Activated naive CD8-positive, alpha-beta T cell treated with anti-CD3 and anti-CD28 coated beads, Interleukin-2, amount 50 U/mL, for 24 hours (primary cell): ENCODE measurements around the gene HCRT.
A peak's percentile ranks its signal among the peaks of the same experiment; 100 is the strongest.
"Not testable (repeated sequence)": the region's sequence is repeated elsewhere in the genome, so short reads cannot be mapped to it uniquely, and the experiment has no call there.

ENCODE experiments used
- ATAC-seq: fragments of 150-1000 bp; cut with Tn5 transposase; one replicate; pipeline ENCODE4 v1.10.0; 2021
- DNase-seq: peaks from one replicate; pipeline ENCODE4 v3.0.0; 2021
- H3K27ac Mint-ChIP-seq: one replicate; pipeline ENCODE4 v1.8.0; 2021; ENCODE audit warnings: mild to moderate bottlenecking, mixed read lengths
- H3K27me3 Mint-ChIP-seq: one replicate; pipeline ENCODE4 v1.8.0; 2021; ENCODE audit warnings: mixed read lengths
- H3K36me3 Mint-ChIP-seq: one replicate; pipeline ENCODE4 v1.8.0; 2021; ENCODE audit warnings: low read depth, mixed read lengths
- H3K4me1 Mint-ChIP-seq: one replicate; pipeline ENCODE4 v1.8.0; 2021; ENCODE audit warnings: mixed read lengths
- H3K4me3 Mint-ChIP-seq: one replicate; pipeline ENCODE4 v1.8.0; 2021; ENCODE audit warnings: mild to moderate bottlenecking, moderate library complexity, mixed read lengths
- H3K9me3 Mint-ChIP-seq: one replicate; pipeline ENCODE4 v1.8.0; 2021; ENCODE audit warnings: mixed read lengths

The HCRT gene

DNA sequence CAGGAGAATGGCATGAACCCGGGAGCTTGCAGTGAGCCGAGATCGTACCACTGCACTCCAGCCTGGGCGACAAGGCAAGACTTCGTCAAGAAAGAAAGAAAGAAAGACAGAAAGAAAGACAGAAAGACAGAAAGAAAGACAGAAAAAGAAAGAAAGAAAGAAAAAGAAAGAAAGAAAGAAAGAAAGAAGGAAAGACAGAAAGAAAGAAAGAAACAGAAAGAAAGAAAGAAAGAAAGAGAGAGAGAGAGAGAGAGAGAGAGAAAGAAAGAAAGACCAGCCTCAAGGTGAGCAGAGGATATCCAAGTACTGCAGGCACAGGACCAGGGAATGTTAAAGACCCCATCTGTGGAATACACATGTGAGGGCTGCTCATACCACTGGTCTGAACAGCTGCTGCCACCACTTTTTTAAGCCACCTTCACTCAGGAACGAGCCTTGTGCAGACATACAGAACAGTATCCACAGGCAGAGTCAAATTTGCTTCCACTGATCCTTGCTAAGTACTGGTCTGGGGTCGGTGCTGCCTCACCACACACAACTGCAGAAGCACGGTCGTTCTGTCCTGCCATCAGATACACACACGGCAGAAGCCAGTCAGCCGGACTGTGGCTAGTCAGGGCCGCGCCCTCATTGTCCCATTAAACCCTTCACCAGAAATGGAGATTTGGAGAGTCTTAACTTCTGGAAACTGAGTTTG is 38.2 kb downstream of the HCRT start:
- no peak overlapping the region for H3K27ac Mint-ChIP-seq
- peaks cover 19% of the 10 kb centered on the region for H3K36me3 Mint-ChIP-seq
- peaks cover 16% of the 10 kb centered on the region for H3K4me1 Mint-ChIP-seq

DNA sequence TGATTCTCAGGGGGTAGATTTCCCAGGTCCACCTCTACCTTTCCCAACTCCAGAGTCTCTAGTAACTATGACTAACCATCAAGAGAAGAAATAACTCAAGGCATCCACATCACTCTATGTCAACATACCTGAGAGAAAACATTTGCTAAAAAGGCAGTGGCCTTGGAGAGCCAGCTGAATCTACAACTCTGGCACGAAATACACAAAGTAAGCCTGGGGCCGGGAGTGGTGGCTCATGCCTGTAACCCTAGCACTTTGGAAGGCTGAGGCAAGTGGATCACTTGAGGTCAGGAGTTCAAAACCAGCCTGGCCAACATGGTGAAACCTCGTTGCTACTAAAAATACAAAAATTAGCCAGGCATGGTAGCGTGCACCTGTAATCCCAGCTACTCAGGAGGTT is 42.1 kb downstream of the HCRT start:
- not testable (repeated sequence) for H3K9me3 Mint-ChIP-seq, H3K27me3 Mint-ChIP-seq, ATAC-seq, H3K27ac Mint-ChIP-seq, DNase-seq, H3K4me3 Mint-ChIP-seq
- peaks cover 27% of the 10 kb centered on the region for H3K36me3 Mint-ChIP-seq
- H3K4me1 Mint-ChIP-seq, result peaks cover 13% of the 10 kb centered on the region

More for the DNA sequence above, 38.2 kb downstream of the HCRT start:
- ATAC-seq (no peak), DNase-seq (no peak)
- no peaks in the 10 kb centered on the region for H3K9me3 Mint-ChIP-seq
- H3K27me3 Mint-ChIP-seq, result no peaks in the 10 kb centered on the region
- no peak overlapping the region for H3K4me3 Mint-ChIP-seq

DNA sequence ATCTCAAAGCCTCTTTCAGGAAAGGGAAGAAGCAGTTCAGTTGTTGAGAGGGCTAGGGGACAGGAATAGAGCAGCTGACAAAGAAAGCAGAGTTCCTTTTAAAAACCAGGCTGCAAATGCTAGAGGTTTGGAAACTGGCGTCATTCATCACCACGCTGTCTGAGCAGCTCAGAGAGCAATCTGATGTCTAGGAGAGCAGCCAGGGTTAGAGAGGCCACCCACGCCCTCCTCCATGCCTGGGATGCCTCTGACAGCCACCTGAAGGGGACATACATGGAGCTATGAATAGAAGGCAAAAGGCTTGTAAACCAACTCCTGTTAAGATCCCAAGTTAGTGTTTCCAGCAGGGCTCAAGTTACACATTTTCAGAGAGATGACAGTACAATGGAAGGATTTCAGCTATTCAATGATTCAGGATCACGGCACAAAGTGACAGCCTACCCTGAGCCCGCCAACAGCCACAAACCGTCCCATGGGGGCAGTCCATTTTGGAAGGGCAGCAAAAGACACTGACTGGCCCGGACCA is 42.8 kb downstream of the HCRT start:
- Mint-ChIP-seq H3K27ac (no peak overlapping the region), H3K4me1 (peaks cover 13% of the 10 kb centered on the region), H3K4me3 (no peak overlapping the region), H3K36me3 (peaks cover 25% of the 10 kb centered on the region), H3K9me3 (no peaks in the 10 kb centered on the region), H3K27me3 (no peaks in the 10 kb centered on the region)
- ATAC-seq (no peak), DNase-seq (no peak)

DNA sequence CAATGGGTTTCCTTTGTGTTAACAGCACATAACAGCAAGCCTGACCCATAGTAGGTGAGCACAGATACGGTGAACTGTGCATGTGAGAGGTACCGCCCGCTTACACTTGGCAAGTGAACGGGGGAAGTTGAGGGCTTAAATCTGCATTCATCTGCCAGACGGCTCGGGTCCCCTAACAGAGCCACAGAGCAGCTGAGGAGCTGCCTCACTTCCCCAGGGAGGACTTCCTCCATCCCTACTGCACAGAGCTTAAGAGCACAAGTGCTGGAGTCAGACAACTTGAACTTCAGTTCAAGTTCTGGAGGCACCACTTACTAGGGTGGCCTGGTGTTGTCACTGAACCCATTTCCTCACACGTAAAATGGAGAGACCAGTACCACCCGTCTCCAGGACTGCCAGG is 43.9 kb downstream of the HCRT start:
- Mint-ChIP-seq H3K27ac (no peak overlapping the region), H3K4me3 (no peak overlapping the region), H3K27me3 (no peaks in the 10 kb centered on the region), H3K4me1 (peaks cover 17% of the 10 kb centered on the region), H3K9me3 (no peaks in the 10 kb centered on the region), H3K36me3 (peaks cover 25% of the 10 kb centered on the region)
- no peak for DNase-seq
- no peak for ATAC-seq

DNA sequence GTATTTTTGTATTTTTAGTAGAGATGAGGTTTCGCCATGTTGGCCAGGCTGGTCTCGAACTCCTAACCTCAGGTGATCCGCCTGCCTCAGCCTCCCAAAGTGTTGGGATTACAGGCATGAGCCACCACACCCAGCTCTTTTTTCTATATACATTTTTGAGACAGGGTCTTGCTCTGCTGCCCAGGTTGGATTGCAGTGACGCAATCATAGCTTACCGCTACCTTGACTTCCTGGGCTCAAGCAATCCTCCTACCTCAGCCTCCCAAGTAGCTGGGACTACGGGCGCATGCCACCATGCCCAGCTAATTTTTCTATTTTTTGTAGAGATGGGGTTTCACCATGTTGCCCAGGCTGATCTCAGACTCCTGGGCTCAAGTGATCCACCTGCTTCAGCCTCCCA is 44.6 kb downstream of the HCRT start:
- not testable (repeated sequence) for ATAC-seq, H3K9me3 Mint-ChIP-seq, H3K27ac Mint-ChIP-seq, DNase-seq, H3K4me3 Mint-ChIP-seq, H3K27me3 Mint-ChIP-seq
- H3K36me3 Mint-ChIP-seq, result peaks cover 23% of the 10 kb centered on the region
- peaks cover 24% of the 10 kb centered on the region for H3K4me1 Mint-ChIP-seq

DNA sequence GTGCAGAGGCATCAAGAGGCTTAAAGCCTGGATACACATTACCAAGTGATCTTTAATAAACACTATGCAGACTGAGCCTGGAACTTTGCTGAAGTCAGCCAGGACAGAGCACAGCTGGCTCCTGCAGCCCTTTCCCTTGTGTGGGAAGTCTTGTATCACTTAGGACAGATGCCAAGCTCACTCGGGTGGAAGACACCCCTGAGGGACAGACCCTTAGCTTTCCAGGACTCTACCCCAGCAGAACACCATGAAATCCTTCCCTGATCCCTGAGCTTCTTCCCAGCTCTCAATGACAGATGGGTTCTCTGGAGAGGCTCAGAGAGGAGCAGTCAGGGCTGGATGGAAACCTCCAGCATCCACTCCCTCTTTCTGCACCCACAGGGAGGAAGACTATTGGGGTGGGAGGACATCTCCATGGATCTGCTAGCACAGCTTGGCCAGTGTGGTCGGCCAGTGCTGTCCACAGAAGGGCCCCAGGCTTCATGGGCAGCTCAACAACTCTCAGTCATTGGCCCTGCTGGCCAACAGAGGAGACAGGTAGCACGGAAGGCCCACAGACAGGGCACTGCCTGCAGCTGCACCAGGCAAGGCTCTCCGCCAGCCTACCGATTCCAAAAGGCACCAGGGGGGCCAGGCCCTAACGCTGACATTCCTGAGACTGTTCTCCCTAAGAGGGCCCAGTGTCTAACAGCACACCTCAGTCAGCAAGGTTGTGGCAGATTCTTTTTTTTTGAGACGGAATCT is 46.3 kb downstream of the HCRT start:
- ATAC-seq (no peak), DNase-seq (no peak)
- Mint-ChIP-seq H3K9me3 (no peaks in the 10 kb centered on the region), H3K27ac (no peak overlapping the region), H3K4me1 (peaks cover 37% of the 10 kb centered on the region), H3K36me3 (peaks cover 22% of the 10 kb centered on the region), H3K27me3 (no peaks in the 10 kb centered on the region), H3K4me3 (no peak overlapping the region)

DNA sequence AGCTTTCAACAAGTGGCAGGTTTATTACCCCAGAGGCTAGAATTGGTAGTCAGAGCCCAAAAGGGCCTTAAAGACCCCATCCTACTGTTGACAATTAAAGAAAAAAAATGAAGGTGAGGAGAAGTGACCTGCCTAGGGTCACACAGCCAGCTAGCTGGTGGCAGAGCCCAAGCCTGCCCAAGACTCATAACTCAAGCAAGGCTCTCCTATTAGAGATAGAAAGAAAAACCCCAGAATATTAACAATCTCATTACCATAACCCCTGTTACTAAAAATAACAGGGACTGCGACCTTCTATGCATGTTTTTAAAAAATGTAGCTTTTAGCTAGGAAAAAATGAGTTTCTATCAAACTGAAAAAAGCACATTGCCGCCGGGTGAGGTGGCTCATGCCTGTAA is 48.6 kb downstream of the HCRT start:
- H3K9me3 Mint-ChIP-seq, result no peaks in the 10 kb centered on the region
- no peak overlapping the region for H3K27ac Mint-ChIP-seq
- DNase-seq, result no peak
- H3K4me3 Mint-ChIP-seq, result no peak overlapping the region
- H3K4me1 Mint-ChIP-seq, result peaks cover 50% of the 10 kb centered on the region
- H3K36me3 Mint-ChIP-seq, result peaks cover 12% of the 10 kb centered on the region
- no peak for ATAC-seq
- no peaks in the 10 kb centered on the region for H3K27me3 Mint-ChIP-seq

DNA sequence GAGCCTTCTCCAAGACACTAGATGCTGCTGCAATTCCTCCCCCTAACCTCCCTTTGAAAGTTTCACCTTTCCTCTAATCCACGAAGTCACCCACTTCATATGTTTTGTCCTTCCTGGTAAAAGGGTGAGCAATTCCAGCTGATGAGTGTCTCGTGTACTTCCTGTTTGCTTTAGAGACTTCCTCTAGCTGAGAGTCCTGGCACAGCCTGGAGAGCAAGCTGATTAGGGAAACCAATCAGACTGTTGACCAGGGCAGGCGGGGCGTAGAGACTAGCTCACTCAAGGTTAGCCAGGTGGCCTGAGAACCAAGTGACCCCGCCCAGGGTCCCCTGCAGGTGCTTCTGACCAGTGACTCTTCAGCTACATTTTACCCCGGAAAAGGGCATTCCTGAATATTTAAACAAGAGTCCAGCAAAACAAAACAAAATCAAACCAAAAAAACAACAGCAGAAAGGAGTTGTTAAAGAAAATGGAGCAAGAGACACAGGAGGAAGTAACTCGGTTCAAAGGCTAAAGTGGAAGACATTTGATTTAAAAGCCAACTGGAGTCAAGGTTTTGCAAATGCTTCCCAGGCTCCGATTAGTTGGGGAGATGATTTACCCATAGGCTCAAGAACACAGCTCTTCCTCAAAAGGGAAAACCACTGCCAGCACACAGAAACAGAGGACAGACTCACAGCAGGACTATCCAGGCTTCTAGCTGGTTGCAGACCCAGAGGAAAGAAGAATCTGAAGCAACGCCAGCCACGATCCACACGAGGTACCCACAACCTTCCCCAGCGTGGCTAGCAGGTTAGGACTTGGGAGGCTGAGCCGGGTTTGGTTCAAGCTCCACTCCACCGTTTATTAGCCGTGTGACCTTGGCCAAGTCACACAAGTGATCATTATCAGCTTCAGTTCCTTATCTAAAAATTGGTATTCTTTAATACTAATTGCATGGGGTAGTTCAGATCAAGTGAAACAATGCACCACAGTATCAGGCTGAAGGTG is 49.3 kb downstream of the HCRT start:
- no peaks in the 10 kb centered on the region for H3K27me3 Mint-ChIP-seq
- DNase-seq, result no peak
- no peak overlapping the region for H3K4me3 Mint-ChIP-seq
- no peak for ATAC-seq
- peaks cover 56% of the 10 kb centered on the region for H3K4me1 Mint-ChIP-seq
- peak overlapping the region; percentile 17 for H3K27ac Mint-ChIP-seq
- no peaks in the 10 kb centered on the region for H3K9me3 Mint-ChIP-seq
- H3K36me3 Mint-ChIP-seq, result peaks cover 9% of the 10 kb centered on the region

DNA sequence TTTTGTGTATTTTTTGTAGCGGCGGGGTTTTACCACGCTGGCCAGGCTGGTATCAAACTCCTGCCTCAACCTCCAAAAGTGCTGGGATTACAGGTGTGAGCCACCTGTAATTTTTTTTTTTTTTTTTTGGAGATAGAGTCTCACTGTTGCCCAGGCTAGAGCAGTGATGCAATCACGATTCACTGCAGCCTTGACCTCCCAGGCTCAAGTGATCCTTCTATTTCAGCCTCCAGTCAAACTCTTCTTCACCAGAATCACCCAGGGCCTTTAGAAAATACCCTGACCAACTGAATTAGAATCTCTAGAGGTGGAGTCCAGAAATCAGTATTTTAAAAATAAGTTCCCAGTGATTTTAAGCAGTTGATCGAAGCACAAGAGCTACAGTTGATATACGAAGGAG is 50.1 kb downstream of the HCRT start:
- H3K27ac Mint-ChIP-seq, result no peak overlapping the region
- peaks cover 14% of the 10 kb centered on the region for H3K36me3 Mint-ChIP-seq
- peaks cover 59% of the 10 kb centered on the region for H3K4me1 Mint-ChIP-seq
- no peaks in the 10 kb centered on the region for H3K9me3 Mint-ChIP-seq
- ATAC-seq (no peak), DNase-seq (no peak)
- no peak overlapping the region for H3K4me3 Mint-ChIP-seq
- H3K27me3 Mint-ChIP-seq, result no peaks in the 10 kb centered on the region
